Measurements from ENCODE around the gene APBB1.

Gene APBB1

GRCh38 chr11:6356503-6357055 is 62.3 kb downstream of the APBB1 start:
- H3K4me3 ChIP-seq (ENCODE audit: control insufficient read depth, low read depth, low read length), result no peak overlapping the region
- TF ChIP-seq, protein P1, sequence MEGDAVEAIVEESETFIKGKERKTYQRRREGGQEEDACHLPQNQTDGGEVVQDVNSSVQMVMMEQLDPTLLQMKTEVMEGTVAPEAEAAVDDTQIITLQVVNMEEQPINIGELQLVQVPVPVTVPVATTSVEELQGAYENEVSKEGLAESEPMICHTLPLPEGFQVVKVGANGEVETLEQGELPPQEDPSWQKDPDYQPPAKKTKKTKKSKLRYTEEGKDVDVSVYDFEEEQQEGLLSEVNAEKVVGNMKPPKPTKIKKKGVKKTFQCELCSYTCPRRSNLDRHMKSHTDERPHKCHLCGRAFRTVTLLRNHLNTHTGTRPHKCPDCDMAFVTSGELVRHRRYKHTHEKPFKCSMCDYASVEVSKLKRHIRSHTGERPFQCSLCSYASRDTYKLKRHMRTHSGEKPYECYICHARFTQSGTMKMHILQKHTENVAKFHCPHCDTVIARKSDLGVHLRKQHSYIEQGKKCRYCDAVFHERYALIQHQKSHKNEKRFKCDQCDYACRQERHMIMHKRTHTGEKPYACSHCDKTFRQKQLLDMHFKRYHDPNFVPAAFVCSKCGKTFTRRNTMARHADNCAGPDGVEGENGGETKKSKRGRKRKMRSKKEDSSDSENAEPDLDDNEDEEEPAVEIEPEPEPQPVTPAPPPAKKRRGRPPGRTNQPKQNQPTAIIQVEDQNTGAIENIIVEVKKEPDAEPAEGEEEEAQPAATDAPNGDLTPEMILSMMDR (conservative IDR thresholded peaks at IDR 0.05; ENCODE audit: control insufficient read depth, insufficient read depth, low read depth, low read length), result no peak
- no peak for DNase-seq (ENCODE audit: low read depth)

DNA sequence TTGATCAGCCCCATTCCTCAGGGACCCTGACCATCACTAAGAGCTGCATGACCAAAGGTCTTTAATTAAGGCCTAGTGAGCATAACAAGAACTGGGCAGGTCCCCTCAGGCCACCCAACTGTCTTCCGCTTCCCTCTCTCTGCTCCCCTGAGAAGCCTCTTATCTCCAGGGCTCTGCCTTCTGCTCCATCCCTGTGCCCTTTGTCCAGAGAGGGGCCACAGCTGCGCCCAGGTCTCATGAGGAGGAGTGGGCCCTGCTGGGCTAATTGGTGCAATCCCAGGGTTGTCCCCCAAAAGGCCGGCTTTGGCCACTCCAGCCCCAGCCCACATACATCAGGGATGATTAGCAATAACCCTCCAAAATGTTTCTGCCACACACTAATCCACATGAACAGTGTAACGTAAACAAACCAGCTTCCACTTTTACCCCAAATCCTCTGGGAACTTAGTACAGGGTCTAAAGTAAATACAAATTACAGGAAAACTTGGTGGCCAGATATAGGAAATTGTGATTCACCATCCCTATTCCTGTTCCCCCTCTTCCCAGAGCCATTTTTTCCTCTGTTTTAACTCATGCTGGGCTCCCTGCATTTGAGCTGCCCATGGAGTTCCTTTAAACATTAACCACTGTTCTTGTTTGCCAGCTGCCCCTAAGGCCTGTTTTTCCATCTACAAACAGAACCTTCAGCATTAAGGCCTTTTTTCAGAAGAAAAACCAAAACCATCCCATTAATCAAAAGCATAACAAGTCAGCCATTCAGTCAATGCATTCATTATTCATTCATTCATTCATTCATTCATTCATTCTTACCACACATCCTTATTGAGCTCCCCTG is 64.0 kb downstream of the APBB1 start:
- DNase-seq (ENCODE audit: low read depth), result peak; percentile 59
- no peak overlapping the region for H3K4me3 ChIP-seq (ENCODE audit: control insufficient read depth, low read depth, low read length)
- TF ChIP-seq, protein P1 (conservative IDR thresholded peaks at IDR 0.05; ENCODE audit: control insufficient read depth, insufficient read depth, low read depth, low read length), result no peak

DNA sequence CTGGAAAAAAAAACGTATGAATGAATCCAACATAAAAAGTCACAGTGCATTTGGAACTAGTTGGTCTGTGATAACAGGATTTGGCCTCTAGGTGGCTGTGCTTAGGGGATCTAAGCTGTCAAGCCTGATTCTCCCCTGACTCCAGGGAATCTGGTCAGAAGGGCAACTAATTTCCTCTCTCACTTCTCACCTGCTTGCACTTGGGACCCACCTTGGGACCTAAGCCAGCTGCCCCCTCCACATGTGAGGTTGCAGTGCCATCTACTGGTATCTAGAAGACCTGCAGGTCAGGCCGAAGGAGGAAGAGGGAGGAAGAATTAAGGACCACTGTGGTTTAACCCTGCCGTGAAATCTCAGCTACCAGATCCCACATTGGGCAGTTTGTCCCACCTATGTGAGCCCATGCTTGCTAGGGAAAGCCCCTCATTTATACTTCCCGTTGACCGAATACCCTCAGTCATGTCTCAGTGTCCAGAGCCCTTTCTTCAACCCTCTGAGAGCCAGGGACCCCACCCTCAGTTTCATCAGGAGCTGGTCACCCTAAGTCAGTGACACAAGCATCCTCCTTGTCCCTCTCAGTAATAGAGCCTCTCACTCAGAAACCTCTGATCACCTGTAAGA is 65.4 kb downstream of the APBB1 start:
- TF ChIP-seq, protein P1 (conservative IDR thresholded peaks at IDR 0.05; ENCODE audit: control insufficient read depth, insufficient read depth, low read depth, low read length), result peak; percentile 97
- no peak overlapping the region for H3K4me3 ChIP-seq (ENCODE audit: control insufficient read depth, low read depth, low read length)
- DNase-seq (ENCODE audit: low read depth), result peak; percentile 53

- no peak for DNase-seq (ENCODE audit: low read depth)
- no peak overlapping the region for H3K4me3 ChIP-seq (ENCODE audit: control insufficient read depth, low read depth, low read length)
- TF ChIP-seq, protein P1 (conservative IDR thresholded peaks at IDR 0.05; ENCODE audit: control insufficient read depth, insufficient read depth, low read depth, low read length), result no peak
These were observed 67.0 kb downstream of the APBB1 start for GRCh38 chr11:6351782-6352382.

GRCh38 chr11:6350486-6350885 is 68.4 kb downstream of the APBB1 start:
- H3K4me3 ChIP-seq (ENCODE audit: control insufficient read depth, low read depth, low read length), result no peak overlapping the region
- DNase-seq (ENCODE audit: low read depth), result no peak
- TF ChIP-seq, protein P1 (conservative IDR thresholded peaks at IDR 0.05; ENCODE audit: control insufficient read depth, insufficient read depth, low read depth, low read length), result no peak

- TF ChIP-seq, protein P1 (conservative IDR thresholded peaks at IDR 0.05; ENCODE audit: control insufficient read depth, insufficient read depth, low read depth, low read length), result no peak
- no peak overlapping the region for H3K4me3 ChIP-seq (ENCODE audit: control insufficient read depth, low read depth, low read length)
- no peak for DNase-seq (ENCODE audit: low read depth)
These were observed 68.9 kb downstream of the APBB1 start for GRCh38 chr11:6350043-6350442.
